C4-2B (cell line): ENCODE data around the gene DEAF1.

Experiments used
- CTCF ChIP-seq: fragments of 450-650 bp; conservative IDR thresholded peaks from 2 replicates; pipeline ENCODE4 v1.5.1; 2017; ENCODE audit warnings: mild to moderate bottlenecking
- ZFX ChIP-seq: fragments of 450-650 bp; IDR thresholded peaks from 2 replicates; pipeline ENCODE4 v1.6.1; 2017

DNA sequence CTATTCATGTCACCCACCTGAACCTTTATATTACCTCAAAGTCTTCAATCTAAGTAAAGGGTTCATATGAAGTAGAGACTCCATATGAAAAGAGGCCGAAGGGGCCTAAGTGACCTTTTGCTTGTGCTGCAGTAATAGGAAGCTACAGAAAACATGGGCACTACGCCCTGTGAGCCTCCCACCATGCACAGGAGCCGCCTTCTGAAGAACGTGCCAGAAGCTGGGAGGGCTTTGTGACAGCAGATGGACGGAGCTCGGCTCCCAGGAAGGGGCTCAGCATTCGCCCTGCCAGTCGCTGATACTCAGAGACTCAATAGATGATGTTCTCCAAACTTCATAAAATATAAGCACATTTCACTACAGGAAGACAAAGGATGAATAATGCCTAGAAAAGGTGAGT, 21.2 kb downstream of the DEAF1 start:
- no peak for TF ChIP-seq CTCF
- no peak for TF ChIP-seq ZFX
